Tibial nerve (tissue), 3 donors: ENCODE data around the gene TECPR2.

Experiments used
- POLR2A ChIP-seq, 2 donors: fragments of 450-650 bp; IDR thresholded peaks; one replicate each; pipeline ENCODE4 v1.6.1; 2017; ENCODE audit warnings: antibody characterized with exemption in 2 of 2, mild to moderate bottlenecking in 2 of 2, moderate library complexity in 2 of 2
- TF ChIP-seq, protein P1 (sequence below), 5 experiments: fragments of 200-600 bp in 3 of 5; fragments of 450-650 bp in 2 of 5; sonication (generic) in 3 of 5; IDR thresholded peaks; one replicate each; pipeline ENCODE4 v1.5.1; 2016 to 2019; ENCODE audit warnings: antibody characterized with exemption in 5 of 5, mild to moderate bottlenecking in 3 of 5, moderate library complexity in 2 of 5

DNA sequence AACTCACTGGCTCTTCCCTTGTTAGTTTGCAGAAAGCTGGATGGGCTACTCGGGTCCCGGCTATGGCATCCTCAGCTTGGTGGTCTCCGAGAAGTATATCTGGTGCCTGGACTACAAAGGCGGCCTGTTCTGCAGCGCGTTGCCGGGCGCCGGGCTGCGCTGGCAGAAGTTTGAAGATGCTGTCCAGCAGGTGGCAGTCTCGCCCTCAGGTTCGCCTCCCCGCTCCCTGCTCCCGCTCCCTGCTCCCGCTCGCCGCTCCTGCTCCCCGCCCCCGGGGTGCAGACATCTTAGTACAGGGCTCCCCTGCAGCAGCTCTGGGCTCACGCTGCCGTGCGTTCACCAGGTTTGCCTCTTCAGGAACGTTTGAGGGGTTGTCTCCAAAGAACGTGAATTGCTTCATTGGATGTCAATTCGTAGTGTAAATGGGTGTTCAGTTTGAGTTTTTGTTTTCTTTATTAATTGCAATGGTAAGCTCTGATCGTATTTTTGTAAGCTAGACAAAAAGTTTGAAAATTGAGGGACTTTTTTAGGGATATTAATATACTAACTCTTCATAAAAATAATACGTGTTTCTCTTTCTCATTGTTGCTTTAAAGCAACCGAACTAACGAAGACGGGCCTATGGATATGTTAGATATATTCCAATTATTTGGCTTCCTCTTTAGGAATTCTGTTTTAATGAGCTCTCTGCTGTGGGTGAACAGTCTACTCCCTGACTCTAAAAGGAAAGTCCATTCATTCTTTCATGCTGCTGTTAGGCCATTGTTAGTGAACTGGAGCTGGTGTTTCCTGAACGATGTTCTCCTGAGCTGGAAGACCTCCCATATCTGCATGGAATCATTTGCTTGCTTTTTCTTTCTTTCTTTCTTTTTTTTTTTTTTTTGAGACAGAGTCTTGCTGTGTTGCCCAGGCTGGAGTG lies 75.5 kb downstream of the TECPR2 start:
- no peak for TF ChIP-seq POLR2A (IDR thresholded peaks at IDR 0.05)
- TF ChIP-seq, protein P1, sequence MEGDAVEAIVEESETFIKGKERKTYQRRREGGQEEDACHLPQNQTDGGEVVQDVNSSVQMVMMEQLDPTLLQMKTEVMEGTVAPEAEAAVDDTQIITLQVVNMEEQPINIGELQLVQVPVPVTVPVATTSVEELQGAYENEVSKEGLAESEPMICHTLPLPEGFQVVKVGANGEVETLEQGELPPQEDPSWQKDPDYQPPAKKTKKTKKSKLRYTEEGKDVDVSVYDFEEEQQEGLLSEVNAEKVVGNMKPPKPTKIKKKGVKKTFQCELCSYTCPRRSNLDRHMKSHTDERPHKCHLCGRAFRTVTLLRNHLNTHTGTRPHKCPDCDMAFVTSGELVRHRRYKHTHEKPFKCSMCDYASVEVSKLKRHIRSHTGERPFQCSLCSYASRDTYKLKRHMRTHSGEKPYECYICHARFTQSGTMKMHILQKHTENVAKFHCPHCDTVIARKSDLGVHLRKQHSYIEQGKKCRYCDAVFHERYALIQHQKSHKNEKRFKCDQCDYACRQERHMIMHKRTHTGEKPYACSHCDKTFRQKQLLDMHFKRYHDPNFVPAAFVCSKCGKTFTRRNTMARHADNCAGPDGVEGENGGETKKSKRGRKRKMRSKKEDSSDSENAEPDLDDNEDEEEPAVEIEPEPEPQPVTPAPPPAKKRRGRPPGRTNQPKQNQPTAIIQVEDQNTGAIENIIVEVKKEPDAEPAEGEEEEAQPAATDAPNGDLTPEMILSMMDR (IDR thresholded peaks at IDR 0.05): peak; percentile 69 to 91 (median 71)
